ENCODE data around the gene GIT2.

Gene GIT2

GRCh38 chr12:110002676-110003515 is 6.7 kb upstream of the GIT2 start:
- H3K27ac ChIP-seq (ENCODE audit: low read depth, low read length), result no peak overlapping the region
- H3K27me3 ChIP-seq (ENCODE audit: control insufficient read depth in 1 of 2, insufficient read depth in 2 of 2, low read length in 2 of 2), result no peaks in the 10 kb centered on the region
- H3K4me1 ChIP-seq (ENCODE audit: insufficient read depth, low read length), result peaks cover 15% of the 10 kb centered on the region
- H3K36me3 ChIP-seq (ENCODE audit: insufficient read depth, low read length), result no peaks in the 10 kb centered on the region
- no peak overlapping the region for H3K4me3 ChIP-seq (ENCODE audit: low read depth in 1 of 2, low read length in 2 of 2)
- H3K9ac ChIP-seq (ENCODE audit: low read length), result no peak overlapping the region
- no peaks in the 10 kb centered on the region for H3K9me3 ChIP-seq (ENCODE audit: low read length)

GRCh38 chr12:110001596-110001995 is 5.4 kb upstream of the GIT2 start:
- H3K27ac ChIP-seq (ENCODE audit: low read depth, low read length), result no peak overlapping the region
- H3K4me3 ChIP-seq (ENCODE audit: low read depth in 1 of 2, low read length in 2 of 2), result no peak overlapping the region
- no peaks in the 10 kb centered on the region for H3K36me3 ChIP-seq (ENCODE audit: insufficient read depth, low read length)
- no peaks in the 10 kb centered on the region for H3K27me3 ChIP-seq (ENCODE audit: control insufficient read depth in 1 of 2, insufficient read depth in 2 of 2, low read length in 2 of 2)
- no peaks in the 10 kb centered on the region for H3K9me3 ChIP-seq (ENCODE audit: low read length)
- peaks cover 15% of the 10 kb centered on the region for H3K4me1 ChIP-seq (ENCODE audit: insufficient read depth, low read length)
- H3K9ac ChIP-seq (ENCODE audit: low read length), result no peak overlapping the region

GRCh38 chr12:109999983-110000505 is 3.9 kb upstream of the GIT2 start:
- Histone ChIP-seq H3K4me1 (ENCODE audit: insufficient read depth, low read length) (peaks cover 18% of the 10 kb centered on the region), H3K9ac (ENCODE audit: low read length) (peak overlapping the region; percentile 49), H3K9me3 (ENCODE audit: low read length) (no peaks in the 10 kb centered on the region), H3K4me3 (ENCODE audit: low read depth in 1 of 2, low read length in 2 of 2) (peak overlapping the region; percentile 63 to 87), H3K36me3 (ENCODE audit: insufficient read depth, low read length) (no peaks in the 10 kb centered on the region), H3K27ac (ENCODE audit: low read depth, low read length) (peak overlapping the region; percentile 60), H3K27me3 (ENCODE audit: control insufficient read depth in 1 of 2, insufficient read depth in 2 of 2, low read length in 2 of 2) (no peaks in the 10 kb centered on the region)

GRCh38 chr12:109999649-109999971 is 3.4 kb upstream of the GIT2 start:
- Histone ChIP-seq H3K9ac (ENCODE audit: low read length) (peak overlapping the region; percentile 49), H3K36me3 (ENCODE audit: insufficient read depth, low read length) (no peaks in the 10 kb centered on the region), H3K9me3 (ENCODE audit: low read length) (no peaks in the 10 kb centered on the region), H3K4me3 (ENCODE audit: low read depth in 1 of 2, low read length in 2 of 2) (peak overlapping the region; percentile 63 to 87), H3K27ac (ENCODE audit: low read depth, low read length) (peak overlapping the region; percentile 60), H3K4me1 (ENCODE audit: insufficient read depth, low read length) (peaks cover 22% of the 10 kb centered on the region), H3K27me3 (ENCODE audit: control insufficient read depth in 1 of 2, insufficient read depth in 2 of 2, low read length in 2 of 2) (no peaks in the 10 kb centered on the region)

GRCh38 chr12:109998904-109999648 is 2.9 kb upstream of the GIT2 start, which contains the start of gene ANKRD13A:
TSS of gene ANKRD13A (plus strand) at chr12:109999430. CDS start at chr12:109999689, 259 bp downstream.
- H3K27ac ChIP-seq (ENCODE audit: low read depth, low read length), result peak within 1 kb of the TSS; percentile 70

GRCh38 chr12:109998241-109998903 is 2.2 kb upstream of the GIT2 start:
- Histone ChIP-seq H3K9me3 (ENCODE audit: low read length) (no peaks in the 10 kb centered on the region), H3K4me3 (ENCODE audit: low read depth in 1 of 2, low read length in 2 of 2) (peak overlapping the region; percentile 63 to 87), H3K9ac (ENCODE audit: low read length) (no peak overlapping the region), H3K36me3 (ENCODE audit: insufficient read depth, low read length) (no peaks in the 10 kb centered on the region), H3K27ac (ENCODE audit: low read depth, low read length) (peak overlapping the region; percentile 70), H3K27me3 (ENCODE audit: control insufficient read depth in 1 of 2, insufficient read depth in 2 of 2, low read length in 2 of 2) (no peaks in the 10 kb centered on the region), H3K4me1 (ENCODE audit: insufficient read depth, low read length) (peaks cover 27% of the 10 kb centered on the region)

More at GRCh38 chr12:109998904-109999648, 2.9 kb upstream of the GIT2 start, which contains the start of gene ANKRD13A:
- Histone ChIP-seq H3K9ac (ENCODE audit: low read length) (peak within 1 kb of the TSS; percentile 49), H3K4me3 (ENCODE audit: low read depth in 1 of 2, low read length in 2 of 2) (peak within 1 kb of the TSS; percentile 63 to 87), H3K9me3 (ENCODE audit: low read length) (no peaks in the 10 kb centered on the region), H3K4me1 (ENCODE audit: insufficient read depth, low read length) (peaks cover 27% of the 10 kb centered on the region), H3K27me3 (ENCODE audit: control insufficient read depth in 1 of 2, insufficient read depth in 2 of 2, low read length in 2 of 2) (no peaks in the 10 kb centered on the region), H3K36me3 (ENCODE audit: insufficient read depth, low read length) (no peaks in the 10 kb centered on the region)

- peaks cover 27% of the 10 kb centered on the region for H3K4me1 ChIP-seq (ENCODE audit: insufficient read depth, low read length)
- no peak overlapping the region for H3K27ac ChIP-seq (ENCODE audit: low read depth, low read length)
- no peak overlapping the region for H3K9ac ChIP-seq (ENCODE audit: low read length)
- H3K27me3 ChIP-seq (ENCODE audit: control insufficient read depth in 1 of 2, insufficient read depth in 2 of 2, low read length in 2 of 2), result no peaks in the 10 kb centered on the region
- no peaks in the 10 kb centered on the region for H3K36me3 ChIP-seq (ENCODE audit: insufficient read depth, low read length)
- no peak overlapping the region for H3K4me3 ChIP-seq (ENCODE audit: low read depth in 1 of 2, low read length in 2 of 2)
- no peaks in the 10 kb centered on the region for H3K9me3 ChIP-seq (ENCODE audit: low read length)
Observed at GRCh38 chr12:109997393-109997792, 1.2 kb upstream of the GIT2 start.

- Histone ChIP-seq H3K27ac (ENCODE audit: low read depth, low read length) (peak overlapping the region; percentile 91), H3K27me3 (ENCODE audit: control insufficient read depth in 1 of 2, insufficient read depth in 2 of 2, low read length in 2 of 2) (no peaks in the 10 kb centered on the region), H3K9me3 (ENCODE audit: low read length) (no peaks in the 10 kb centered on the region), H3K9ac (ENCODE audit: low read length) (no peak overlapping the region), H3K36me3 (ENCODE audit: insufficient read depth, low read length) (no peaks in the 10 kb centered on the region), H3K4me1 (ENCODE audit: insufficient read depth, low read length) (peaks cover 27% of the 10 kb centered on the region), H3K4me3 (ENCODE audit: low read depth in 1 of 2, low read length in 2 of 2) (peak overlapping the region; percentile 81 to 99)
Observed at GRCh38 chr12:109996483-109996853, 300 bp upstream of the GIT2 start.

- H3K27ac ChIP-seq (ENCODE audit: low read depth, low read length), result peak overlapping the region; percentile 91
- H3K27me3 ChIP-seq (ENCODE audit: control insufficient read depth in 1 of 2, insufficient read depth in 2 of 2, low read length in 2 of 2), result no peaks in the 10 kb centered on the region
- H3K9ac ChIP-seq (ENCODE audit: low read length), result peak overlapping the region; percentile 44
- peaks cover 5% of the 10 kb centered on the region for H3K36me3 ChIP-seq (ENCODE audit: insufficient read depth, low read length)
- H3K4me1 ChIP-seq (ENCODE audit: insufficient read depth, low read length), result peaks cover 25% of the 10 kb centered on the region
- H3K4me3 ChIP-seq (ENCODE audit: low read depth in 1 of 2, low read length in 2 of 2), result peak overlapping the region; percentile 81 to 99
- H3K9me3 ChIP-seq (ENCODE audit: low read length), result no peaks in the 10 kb centered on the region
Observed at GRCh38 chr12:109995361-109995685, 845 bp downstream of the GIT2 start.

- Histone ChIP-seq H3K9me3 (ENCODE audit: low read length) (no peaks in the 10 kb centered on the region), H3K27me3 (ENCODE audit: control insufficient read depth in 1 of 2, insufficient read depth in 2 of 2, low read length in 2 of 2) (no peaks in the 10 kb centered on the region), H3K27ac (ENCODE audit: low read depth, low read length) (peak overlapping the region; percentile 31), H3K36me3 (ENCODE audit: insufficient read depth, low read length) (peaks cover 8% of the 10 kb centered on the region), H3K4me1 (ENCODE audit: insufficient read depth, low read length) (peaks cover 22% of the 10 kb centered on the region), H3K4me3 (ENCODE audit: low read depth in 1 of 2, low read length in 2 of 2) (peak overlapping the region in 1 of 2 donors; percentile 81), H3K9ac (ENCODE audit: low read length) (peak overlapping the region; percentile 44)
Observed at GRCh38 chr12:109994401-109995175, 1.6 kb downstream of the GIT2 start.
